ENCODE measurements around the gene DACT3.

Gene DACT3

DNA sequence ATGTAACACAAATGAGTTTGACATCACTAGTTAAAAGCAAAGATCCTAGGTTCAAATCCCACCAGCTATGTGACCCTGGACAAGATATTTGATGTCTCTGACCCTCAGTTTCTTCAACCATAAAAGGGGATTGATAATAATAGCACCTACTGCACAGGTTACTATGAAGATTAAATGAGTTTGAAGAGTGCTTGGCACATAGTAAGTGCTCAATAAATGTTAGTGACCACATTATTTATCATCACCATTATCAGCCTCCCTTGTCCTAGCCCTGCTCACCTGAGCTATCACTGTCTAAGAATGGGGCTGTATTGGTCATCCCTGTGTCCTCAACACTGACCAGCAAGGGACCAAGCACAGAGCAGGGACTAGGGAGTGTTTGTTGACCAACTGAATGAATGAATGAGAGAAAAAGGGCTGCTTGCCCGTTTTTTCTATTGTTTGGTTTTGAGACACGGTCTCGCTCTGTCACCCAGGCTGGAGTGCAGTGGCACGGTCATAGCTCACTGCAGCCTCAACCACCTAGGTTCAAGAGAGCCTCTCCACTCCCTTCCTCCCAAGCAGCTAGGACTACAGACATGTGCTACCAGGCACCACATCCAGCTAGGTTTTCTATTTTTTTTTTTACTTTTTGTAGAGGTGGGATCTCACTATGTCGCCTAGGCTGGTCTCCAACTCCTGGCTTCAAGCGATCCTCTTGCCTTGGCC lies 26.6 kb upstream of the DACT3 start:
- ATAC-seq (ENCODE audit: low read depth) (no peak), DNase-seq (ENCODE audit: low spot score in 2 of 2) (no peak)
- Mint-ChIP-seq H3K27me3 (no peaks in the 10 kb centered on the region), H3K9me3 (no peaks in the 10 kb centered on the region), H3K4me3 (no peak overlapping the region), H3K27ac (no peak overlapping the region), H3K36me3 (peaks cover 37% of the 10 kb centered on the region), H3K4me1 (peaks cover 3% of the 10 kb centered on the region)

DNA sequence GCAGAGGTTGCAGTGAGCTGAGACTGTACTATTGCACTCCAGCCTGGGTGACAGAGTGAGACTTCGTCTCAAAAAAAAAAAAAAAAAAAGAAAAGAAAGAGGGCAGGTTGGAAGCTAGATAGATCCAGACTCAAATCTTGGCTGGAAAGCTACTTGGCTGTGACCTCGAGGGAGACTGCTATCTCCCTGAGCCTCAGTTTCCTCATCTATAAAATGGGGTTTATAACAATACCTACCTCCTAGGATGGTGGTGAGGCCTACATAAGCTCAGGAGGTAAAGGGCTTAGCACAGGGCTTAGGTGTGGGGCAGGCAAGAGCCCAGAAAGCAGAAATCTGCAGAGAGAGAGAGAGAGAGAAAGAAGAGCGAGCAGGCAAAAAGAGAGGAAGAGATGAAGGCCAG lies 24.2 kb upstream of the DACT3 start:
- Mint-ChIP-seq H3K4me3 (no peak overlapping the region), H3K36me3 (peaks cover 19% of the 10 kb centered on the region), H3K9me3 (no peaks in the 10 kb centered on the region)

DNA sequence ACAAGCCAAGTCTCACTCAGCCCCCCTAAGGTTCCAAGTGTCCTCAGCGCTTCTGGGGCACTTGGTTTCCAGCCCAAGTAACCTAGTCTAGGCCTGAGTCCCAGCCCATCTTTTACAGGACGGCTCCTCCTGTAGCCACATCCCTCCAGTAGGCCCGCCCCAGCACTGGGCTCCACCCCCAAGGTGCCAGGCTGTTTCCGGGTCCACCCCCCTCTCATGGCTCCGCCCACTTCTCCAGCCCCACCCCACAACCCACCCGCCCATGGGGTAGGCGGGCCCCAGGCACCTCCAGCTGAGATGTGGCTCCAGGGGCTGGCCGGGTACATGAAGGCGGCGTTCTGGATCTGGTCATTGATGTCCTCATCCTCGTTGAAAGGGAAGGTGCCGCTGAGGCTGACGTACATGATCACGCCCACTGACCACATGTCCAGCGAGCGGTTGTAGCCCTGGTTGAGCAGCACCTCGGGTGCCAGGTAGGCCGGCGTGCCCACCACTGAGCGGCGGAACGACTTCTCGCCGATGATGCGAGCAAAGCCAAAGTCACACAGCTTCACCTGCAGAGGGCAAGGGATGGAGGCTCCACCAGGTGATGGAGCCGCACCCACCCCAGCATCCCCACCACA lies 17.2 kb upstream of the DACT3 start:
- no peak overlapping the region for H3K4me3 Mint-ChIP-seq
- ATAC-seq (ENCODE audit: low read depth), result peak; percentile 95
- no peaks in the 10 kb centered on the region for H3K9me3 Mint-ChIP-seq
- peaks cover 37% of the 10 kb centered on the region for H3K36me3 Mint-ChIP-seq
- peaks cover 15% of the 10 kb centered on the region for H3K4me1 Mint-ChIP-seq
- H3K27me3 Mint-ChIP-seq, result no peaks in the 10 kb centered on the region
- H3K27ac Mint-ChIP-seq, result peak overlapping the region; percentile 38
- DNase-seq (ENCODE audit: low spot score in 2 of 2), result peak; percentile 53 to 56

More for the DNA sequence above, 24.2 kb upstream of the DACT3 start:
- ATAC-seq (ENCODE audit: low read depth), result no peak
- Mint-ChIP-seq H3K27ac (no peak overlapping the region), H3K4me1 (peaks cover 2% of the 10 kb centered on the region), H3K27me3 (no peaks in the 10 kb centered on the region)
- DNase-seq (ENCODE audit: low spot score in 2 of 2), result no peak

DNA sequence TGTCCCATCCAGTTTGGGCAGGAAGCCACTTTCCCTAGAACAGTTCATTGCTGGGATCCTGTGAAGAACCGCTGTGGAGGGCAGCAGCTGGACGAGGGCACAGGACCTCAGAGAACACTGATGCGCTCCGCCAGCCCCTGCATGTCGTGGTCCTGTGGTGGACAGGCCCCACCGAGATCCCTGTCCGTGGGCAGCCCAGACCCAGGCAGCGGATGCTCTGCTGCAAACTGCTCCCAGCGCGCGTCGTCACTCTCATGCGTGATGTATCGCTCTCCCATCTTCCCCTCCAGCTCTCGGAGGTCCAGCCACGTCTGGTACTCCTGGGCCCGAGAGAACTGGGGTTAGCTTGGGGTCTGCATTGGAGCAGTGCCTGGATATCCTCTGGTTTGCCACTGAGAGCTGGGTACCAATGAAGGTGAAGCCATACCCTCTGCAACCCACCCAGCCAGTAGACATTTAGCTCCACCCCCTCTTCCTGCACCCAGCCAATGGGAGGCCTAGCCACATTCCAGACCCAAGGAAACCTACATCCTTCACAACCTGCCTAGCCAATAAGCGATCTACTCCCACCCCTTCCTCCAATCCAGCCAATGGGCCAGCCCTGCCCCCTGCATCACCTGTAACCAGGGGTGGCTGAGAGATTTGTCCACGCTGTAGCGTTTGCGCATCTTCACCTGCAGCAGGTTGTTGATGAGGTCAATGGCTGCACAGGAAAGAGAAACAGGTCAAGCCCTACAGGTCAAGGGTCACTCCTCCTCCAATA lies 13.6 kb upstream of the DACT3 start:
- peaks cover 12% of the 10 kb centered on the region for H3K4me1 Mint-ChIP-seq
- no peaks in the 10 kb centered on the region for H3K27me3 Mint-ChIP-seq
- peaks cover 32% of the 10 kb centered on the region for H3K36me3 Mint-ChIP-seq
- H3K27ac Mint-ChIP-seq, result no peak overlapping the region
- no peaks in the 10 kb centered on the region for H3K9me3 Mint-ChIP-seq
- ATAC-seq (ENCODE audit: low read depth) (no peak), DNase-seq (ENCODE audit: low spot score in 2 of 2) (no peak)
- H3K4me3 Mint-ChIP-seq, result no peak overlapping the region

DNA sequence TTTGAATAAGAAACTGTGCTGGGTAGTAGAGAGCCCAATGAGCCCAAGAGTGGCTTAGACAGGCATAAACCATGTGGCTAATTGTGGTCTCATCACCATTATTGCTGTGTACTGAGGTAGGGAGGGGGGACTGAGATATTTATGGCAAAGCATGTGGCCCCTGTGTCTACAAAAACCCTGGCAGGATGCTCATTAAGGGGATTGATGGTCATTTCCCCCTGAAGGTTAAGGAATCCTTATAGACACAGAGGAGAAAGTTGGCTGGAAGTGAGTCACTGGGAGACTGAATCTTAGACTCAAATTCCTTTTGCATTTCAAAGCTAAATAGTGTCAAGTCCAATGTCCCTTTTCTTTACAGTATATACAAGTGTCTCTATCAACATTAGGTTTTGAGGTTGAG lies 9.8 kb upstream of the DACT3 start:
- Mint-ChIP-seq H3K4me1 (peaks cover 6% of the 10 kb centered on the region), H3K36me3 (peaks cover 15% of the 10 kb centered on the region), H3K27me3 (no peaks in the 10 kb centered on the region), H3K4me3 (no peak overlapping the region), H3K9me3 (no peaks in the 10 kb centered on the region), H3K27ac (peak overlapping the region; percentile 53)
- no peak for DNase-seq (ENCODE audit: low spot score in 2 of 2)
- no peak for ATAC-seq (ENCODE audit: low read depth)

DNA sequence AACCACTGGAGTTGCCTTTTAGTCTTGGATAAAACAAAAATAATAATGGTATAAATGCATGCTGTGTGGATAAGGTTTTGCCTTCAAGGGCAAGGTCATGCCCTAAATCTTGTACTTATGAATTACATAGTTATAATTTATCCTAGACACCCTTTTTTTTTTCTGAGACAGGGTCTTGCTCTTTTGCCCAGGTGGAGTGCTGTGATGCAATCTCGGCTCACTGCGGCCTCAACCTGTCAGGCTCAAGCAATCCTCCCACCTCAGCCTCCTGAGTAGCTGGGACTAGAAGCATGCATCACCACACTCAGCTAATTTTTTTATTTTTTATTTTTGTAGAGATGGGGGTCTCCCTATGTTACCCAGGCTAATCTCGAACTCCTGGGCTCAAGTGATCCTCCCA lies 7.7 kb upstream of the DACT3 start:
- Mint-ChIP-seq H3K4me3 (no peak overlapping the region), H3K27ac (no peak overlapping the region), H3K4me1 (no peaks in the 10 kb centered on the region), H3K36me3 (peaks cover 7% of the 10 kb centered on the region), H3K27me3 (no peaks in the 10 kb centered on the region), H3K9me3 (no peaks in the 10 kb centered on the region)
- DNase-seq (ENCODE audit: low spot score in 2 of 2), result no peak
- no peak for ATAC-seq (ENCODE audit: low read depth)

DNA sequence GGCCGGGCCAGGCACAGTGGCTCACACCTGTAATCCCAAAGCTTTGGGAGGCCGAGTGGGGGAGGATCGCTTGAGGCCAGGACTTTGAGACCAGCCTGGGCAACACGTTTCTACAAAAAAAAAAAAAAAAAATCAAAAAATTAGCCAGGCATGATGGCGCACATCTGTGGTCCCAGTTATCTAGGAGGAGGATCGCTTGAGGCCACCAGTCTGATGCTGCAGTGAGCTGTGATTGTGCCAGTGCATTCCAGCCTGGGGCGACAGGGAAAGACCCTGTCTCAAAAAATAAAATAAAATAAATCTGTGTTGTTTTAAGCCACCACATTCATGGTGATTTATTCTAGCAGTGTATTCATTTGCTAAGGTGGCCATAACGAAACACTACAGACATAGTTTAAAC lies 4.1 kb upstream of the DACT3 start:
- peaks cover under 1% of the 10 kb centered on the region for H3K36me3 Mint-ChIP-seq
- peaks cover 4% of the 10 kb centered on the region for H3K4me1 Mint-ChIP-seq
- no peak overlapping the region for H3K4me3 Mint-ChIP-seq
- ATAC-seq (ENCODE audit: low read depth), result no peak
- H3K27me3 Mint-ChIP-seq, result peaks cover 5% of the 10 kb centered on the region
- no peak overlapping the region for H3K27ac Mint-ChIP-seq
- no peaks in the 10 kb centered on the region for H3K9me3 Mint-ChIP-seq
- no peak for DNase-seq (ENCODE audit: low spot score in 2 of 2)

DNA sequence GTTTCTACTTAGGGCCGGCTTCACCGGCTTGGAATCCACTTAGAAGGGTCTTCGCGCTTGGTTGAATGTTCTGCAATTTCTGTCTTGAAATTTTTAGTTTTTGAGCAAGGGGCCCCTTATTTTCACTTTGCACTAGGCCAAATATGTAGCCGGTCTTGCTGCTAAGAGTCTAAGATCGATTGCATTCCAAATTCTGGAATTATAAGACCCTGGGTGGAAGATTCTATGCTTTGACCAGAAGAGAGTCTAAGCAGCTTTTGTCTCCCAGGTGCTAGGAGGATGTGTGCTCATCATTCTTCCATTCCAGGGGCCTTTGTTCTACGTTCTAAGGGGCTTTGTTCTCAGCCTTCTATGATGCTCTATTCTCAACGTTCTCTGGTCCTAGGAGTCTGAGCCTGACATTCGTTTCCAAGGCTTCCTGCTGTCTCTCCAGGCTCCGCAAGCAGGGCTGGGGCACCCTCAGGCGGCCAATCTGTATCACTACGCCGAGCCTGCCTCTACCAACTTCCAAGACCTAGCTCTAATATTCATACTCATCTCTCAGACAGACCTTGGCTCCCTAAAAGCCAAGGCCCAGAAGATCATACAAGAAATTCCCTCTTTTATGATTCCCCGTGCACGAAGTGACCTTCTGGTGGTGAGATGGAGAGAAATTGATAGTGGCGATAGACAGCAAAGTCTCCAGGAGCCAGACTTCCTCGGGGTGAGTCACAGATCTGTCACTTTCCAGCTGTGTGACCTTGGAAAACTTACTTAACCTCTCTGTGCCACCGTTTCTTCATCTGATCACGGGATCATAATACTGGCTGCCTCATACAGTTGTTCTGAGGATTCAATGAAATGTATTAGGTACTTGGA lies 982 bp upstream of the DACT3 start:
- H3K36me3 Mint-ChIP-seq, result no peaks in the 10 kb centered on the region
- peak; percentile 40 for ATAC-seq (ENCODE audit: low read depth)
- no peaks in the 10 kb centered on the region for H3K9me3 Mint-ChIP-seq
- H3K27me3 Mint-ChIP-seq, result peaks cover 12% of the 10 kb centered on the region
- peak overlapping the region; percentile 76 for H3K4me3 Mint-ChIP-seq
- peak; percentile 67 to 69 for DNase-seq (ENCODE audit: low spot score in 2 of 2)
- peak overlapping the region; percentile 73 for H3K27ac Mint-ChIP-seq
- peaks cover 11% of the 10 kb centered on the region for H3K4me1 Mint-ChIP-seq

DNA sequence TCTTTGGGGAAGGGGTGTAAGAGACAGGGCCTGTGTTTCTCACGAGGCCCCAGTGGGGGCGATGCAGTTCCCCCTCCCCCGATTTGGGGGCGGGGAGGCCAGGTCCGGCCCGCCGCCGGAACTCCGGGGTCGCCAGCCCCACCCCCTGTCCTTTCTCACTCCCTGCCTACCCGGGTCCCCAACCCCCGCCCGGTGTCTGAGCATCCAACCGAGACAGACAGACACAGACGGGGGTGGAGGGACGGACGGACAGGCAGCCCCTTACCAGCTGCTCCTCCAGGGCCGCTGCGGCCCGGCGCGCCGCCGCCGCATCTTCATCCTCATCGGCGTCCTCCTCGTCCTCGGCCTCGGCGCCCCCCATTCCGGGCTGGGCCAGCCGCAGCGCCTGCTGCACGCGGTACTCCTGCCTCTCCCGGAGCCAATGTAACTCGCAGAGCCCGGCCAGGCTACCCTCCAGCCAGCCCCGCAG lies 397 bp downstream of the DACT3 start:
- ATAC-seq (ENCODE audit: low read depth) (peak; percentile 8), DNase-seq (ENCODE audit: low spot score in 2 of 2) (peak in 1 of 2 donors; percentile 42)
- H3K36me3 Mint-ChIP-seq, result no peaks in the 10 kb centered on the region
- H3K27me3 Mint-ChIP-seq, result peaks cover 14% of the 10 kb centered on the region
- H3K4me1 Mint-ChIP-seq, result peaks cover 11% of the 10 kb centered on the region
- no peaks in the 10 kb centered on the region for H3K9me3 Mint-ChIP-seq
- H3K27ac Mint-ChIP-seq, result no peak overlapping the region
- H3K4me3 Mint-ChIP-seq, result peak overlapping the region; percentile 76

DNA sequence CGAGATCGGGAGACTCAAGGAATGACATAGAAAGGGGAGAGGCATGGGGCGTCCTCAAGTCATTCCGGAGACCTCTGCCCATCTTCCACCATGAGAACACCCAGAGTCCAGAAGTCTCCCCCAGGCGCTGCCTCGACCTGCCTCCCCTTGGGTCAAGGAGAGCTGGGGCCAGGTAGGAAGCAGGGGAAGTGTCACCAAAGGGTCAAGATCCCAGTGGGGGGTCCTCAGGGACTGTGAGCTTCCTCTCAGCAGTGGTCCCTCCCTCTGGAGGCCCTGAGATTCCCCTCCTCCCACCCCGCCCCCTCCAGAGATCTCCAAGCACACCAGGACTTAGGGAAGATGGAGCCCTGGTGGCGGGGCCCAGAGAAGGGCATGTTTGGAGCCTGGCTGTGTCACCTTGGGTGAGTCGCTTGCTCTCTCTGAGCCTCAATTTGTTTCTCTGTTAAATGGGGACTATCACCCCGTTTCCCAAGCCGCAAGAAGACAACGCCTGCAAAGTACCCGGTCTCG lies 919 bp downstream of the DACT3 start:
- no peak overlapping the region for H3K27ac Mint-ChIP-seq
- peaks cover 16% of the 10 kb centered on the region for H3K27me3 Mint-ChIP-seq
- H3K9me3 Mint-ChIP-seq, result no peaks in the 10 kb centered on the region
- no peaks in the 10 kb centered on the region for H3K36me3 Mint-ChIP-seq
- DNase-seq (ENCODE audit: low spot score in 2 of 2) (no peak), ATAC-seq (ENCODE audit: low read depth) (no peak)
- H3K4me3 Mint-ChIP-seq, result peak overlapping the region; percentile 65
- peaks cover 12% of the 10 kb centered on the region for H3K4me1 Mint-ChIP-seq

DNA sequence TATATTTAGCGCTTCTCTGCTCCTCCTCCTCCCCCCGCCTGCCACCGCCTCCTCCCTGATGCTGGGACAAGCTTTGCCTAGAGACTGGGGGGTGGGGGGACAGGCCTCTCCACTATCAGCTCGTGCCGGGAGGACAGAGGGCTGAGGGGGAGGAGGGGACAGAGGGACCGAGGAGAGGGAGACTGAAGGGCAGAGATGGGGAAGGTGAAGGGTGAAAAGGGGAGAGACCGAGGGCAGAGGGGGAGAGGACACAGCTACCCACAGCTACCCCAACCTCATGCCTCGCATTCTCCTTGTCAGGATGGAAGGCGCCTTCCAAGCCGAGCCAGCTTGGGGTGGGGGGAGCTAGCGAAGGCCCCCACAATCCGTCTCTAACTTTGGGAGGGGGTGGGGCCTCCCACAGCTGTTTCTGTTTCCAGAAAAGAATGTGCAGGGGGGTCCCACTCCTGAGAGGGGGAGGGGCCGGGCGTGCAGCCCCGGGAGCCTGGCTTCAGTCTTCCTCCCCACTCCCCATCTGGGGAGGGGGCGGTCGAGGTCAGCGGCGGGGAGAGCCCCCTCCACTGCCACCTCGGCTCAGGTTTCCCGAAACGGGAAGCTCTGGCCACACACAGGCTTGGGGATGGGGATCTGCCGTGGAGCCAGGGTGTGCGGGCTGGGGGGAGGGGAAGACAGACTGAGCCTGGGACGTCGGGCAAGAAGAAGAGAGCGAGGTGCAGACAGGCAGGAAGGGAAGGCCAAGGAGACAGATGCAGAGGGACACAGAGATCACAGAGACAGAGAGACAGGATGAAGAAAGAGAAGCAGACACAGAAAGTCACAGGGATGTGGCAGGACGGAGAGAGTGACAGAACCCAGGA lies 1.6 kb downstream of the DACT3 start:
- ATAC-seq (ENCODE audit: low read depth) (no peak), DNase-seq (ENCODE audit: low spot score in 2 of 2) (no peak)
- Mint-ChIP-seq H3K36me3 (no peaks in the 10 kb centered on the region), H3K27ac (no peak overlapping the region), H3K9me3 (no peaks in the 10 kb centered on the region), H3K4me1 (peaks cover 14% of the 10 kb centered on the region), H3K27me3 (peaks cover 18% of the 10 kb centered on the region), H3K4me3 (peak overlapping the region; percentile 65)

DNA sequence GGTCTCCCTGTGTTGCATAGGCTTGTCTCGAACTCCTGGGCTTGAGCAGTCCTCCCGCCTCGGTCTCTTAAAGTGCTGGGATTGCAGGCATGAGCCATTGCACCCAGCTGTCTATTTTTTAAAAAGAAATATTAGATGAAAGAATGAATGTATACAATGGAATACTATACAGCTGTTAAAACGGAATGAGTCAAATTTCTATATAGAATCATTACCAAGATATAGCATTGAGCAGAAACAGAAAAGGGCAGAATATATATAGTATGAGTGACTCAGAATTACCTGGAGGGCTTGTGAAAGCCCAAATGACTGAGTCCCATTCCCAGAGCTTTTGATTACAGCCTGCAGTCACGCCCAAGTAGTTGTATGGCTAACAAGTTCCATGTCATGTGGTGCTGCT lies 4.4 kb downstream of the DACT3 start:
- H3K27ac Mint-ChIP-seq, result no peak overlapping the region
- no peak overlapping the region for H3K4me3 Mint-ChIP-seq
- DNase-seq (ENCODE audit: low spot score in 2 of 2) (no peak), ATAC-seq (ENCODE audit: low read depth) (no peak)
- peaks cover 14% of the 10 kb centered on the region for H3K4me1 Mint-ChIP-seq
- peaks cover 17% of the 10 kb centered on the region for H3K27me3 Mint-ChIP-seq
- no peaks in the 10 kb centered on the region for H3K36me3 Mint-ChIP-seq
- no peaks in the 10 kb centered on the region for H3K9me3 Mint-ChIP-seq

Data from memory B cell (primary cell).